Upper lobe of left lung (tissue), 4 donors: ENCODE measurements around the gene ITGBL1.

ENCODE experiments used
- CTCF ChIP-seq, 6 experiments: fragments of 450-650 bp in 4 of 6; fragments of 200-600 bp in 2 of 6; sonication (generic) in 2 of 6; IDR thresholded peaks; one replicate each; pipeline ENCODE4 v1.5.1; 2016 to 2019; ENCODE audit warnings: antibody characterized with exemption in 6 of 6
- EP300 ChIP-seq, 4 donors: sonication (generic); formaldehyde crosslinking; IDR thresholded peaks; one replicate each; pipeline ENCODE4 v1.5.1; 2017; ENCODE audit warnings: antibody characterized with exemption in 4 of 4, control low read depth in 2 of 4

DNA sequence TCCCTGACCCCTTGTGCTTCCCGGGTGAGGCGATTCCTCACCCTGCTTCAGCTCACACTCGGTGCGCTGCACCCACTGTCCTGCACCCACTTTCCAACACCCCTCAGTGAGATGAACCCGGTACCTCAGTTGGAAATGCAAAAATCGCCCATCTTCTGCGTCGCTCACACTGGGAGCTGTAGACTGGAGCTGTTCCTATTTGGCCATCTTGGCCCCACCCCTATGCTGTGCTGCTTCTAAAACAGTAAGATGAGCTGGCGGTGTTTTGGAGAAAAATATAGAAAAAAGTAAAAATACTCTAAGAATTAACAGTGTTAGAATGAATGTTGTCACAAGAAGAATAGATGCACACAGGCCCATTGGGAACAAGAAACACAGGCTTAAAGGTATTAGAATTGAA, 92.5 kb downstream of the ITGBL1 start:
- TF ChIP-seq EP300 (IDR thresholded peaks at IDR 0.05) = no peak
- no peak for TF ChIP-seq CTCF (IDR thresholded peaks at IDR 0.05)
